SJSA1 (cell line): ENCODE data around the gene CAV3. TPM values are rescaled to one million over a fixed set of nuclear protein-coding genes. Genes with fewer than 3 reads are reported as not detected.
"Not testable (repeated sequence)": the region's sequence is repeated elsewhere in the genome, so short reads cannot be mapped to it uniquely, and the experiment has no call there.

Experiments used
- DNase-seq, 2 experiments: peaks; one replicate each; pipeline ENCODE4 v3.0.0-alpha.2; 2015 to 2020; ENCODE audit warnings: low spot score in 2 of 2, low read depth in 1 of 2
- H3K27ac ChIP-seq: fragments of 250-450 bp; sonication (Bioruptor Pico); 2 replicates; pipeline ENCODE4 v1.5.1; 2020; ENCODE audit warnings: mild to moderate bottlenecking, moderate library complexity
- H3K27me3 ChIP-seq: fragments of 250-450 bp; sonication (Bioruptor Pico); replicated peaks from 2 replicates; pipeline ENCODE4 v1.5.1; 2020; ENCODE audit warnings: mild to moderate bottlenecking, moderate library complexity
- H3K36me3 ChIP-seq: fragments of 250-450 bp; sonication (Bioruptor Pico); 2 replicates; pipeline ENCODE4 v1.5.1; 2020; ENCODE audit warnings: mild to moderate bottlenecking
- H3K4me1 ChIP-seq: fragments of 250-450 bp; sonication (Bioruptor Pico); replicated peaks from 2 replicates; pipeline ENCODE4 v1.6.1; 2021; ENCODE audit warnings: mild to moderate bottlenecking
- H3K4me3 ChIP-seq: fragments of 250-450 bp; sonication (Bioruptor Pico); 2 replicates; pipeline ENCODE4 v1.5.1; 2020; ENCODE audit warnings: mild to moderate bottlenecking
- H3K9me3 ChIP-seq: fragments of 250-450 bp; sonication (Bioruptor Pico); replicated peaks from 2 replicates; pipeline ENCODE4 v1.5.1; 2020; ENCODE audit warnings: mild to moderate bottlenecking
- total RNA-seq: library from RNA; depleted of rRNA; stranded (reverse); fragments of >200 nt; shearing (Covaris generic); gene quantifications from 2 replicates; pipeline ENCODE4 v1.2.3, GENCODE V29; 2014; rRNA removed

Gene CAV3
- not detected in 2 replicates for total RNA-seq

DNA sequence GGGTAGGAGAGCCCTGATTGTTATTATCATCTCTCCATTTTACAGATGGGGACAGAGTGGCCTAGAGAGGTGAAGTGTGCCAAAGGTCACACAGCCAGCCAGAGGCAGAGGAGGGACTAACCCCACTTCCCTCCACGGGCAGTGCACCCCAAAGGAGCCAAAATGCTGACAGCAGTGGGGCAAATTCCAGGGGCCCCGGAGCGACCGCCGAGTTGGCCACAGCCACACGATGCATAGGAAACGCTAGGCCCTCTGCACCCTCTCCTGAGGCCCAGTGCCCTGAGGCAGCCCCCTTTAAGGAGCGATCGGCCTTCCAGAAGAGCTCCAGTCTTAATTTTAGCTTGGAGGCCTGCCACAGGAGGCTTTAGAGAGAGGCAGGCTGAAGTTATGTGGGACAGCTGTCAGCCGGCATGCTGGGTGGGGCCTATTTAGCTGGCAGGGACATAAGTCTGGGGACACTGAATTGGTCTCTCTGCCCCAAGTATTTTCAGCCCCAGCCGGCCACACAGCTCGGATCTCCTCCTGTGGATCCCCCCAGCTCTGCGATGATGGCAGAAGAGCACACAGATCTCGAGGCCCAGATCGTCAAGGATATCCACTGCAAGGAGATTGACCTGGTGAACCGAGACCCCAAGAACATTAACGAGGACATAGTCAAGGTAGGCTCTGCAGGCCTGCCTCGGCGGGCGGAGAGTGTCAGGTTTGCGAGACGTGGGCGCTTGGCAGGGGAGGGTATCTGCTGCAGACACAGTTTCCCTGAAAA is at the start of gene CAV3:
TSS of gene CAV3 (plus strand) at position 471 of the 763 bp plus-strand sequence. CDS start at position 546, 75 bp downstream.
- no peak for DNase-seq
- no peak within 1 kb of the TSS for H3K4me3 ChIP-seq
- no peak within 1 kb of the TSS for H3K27ac ChIP-seq

DNA sequence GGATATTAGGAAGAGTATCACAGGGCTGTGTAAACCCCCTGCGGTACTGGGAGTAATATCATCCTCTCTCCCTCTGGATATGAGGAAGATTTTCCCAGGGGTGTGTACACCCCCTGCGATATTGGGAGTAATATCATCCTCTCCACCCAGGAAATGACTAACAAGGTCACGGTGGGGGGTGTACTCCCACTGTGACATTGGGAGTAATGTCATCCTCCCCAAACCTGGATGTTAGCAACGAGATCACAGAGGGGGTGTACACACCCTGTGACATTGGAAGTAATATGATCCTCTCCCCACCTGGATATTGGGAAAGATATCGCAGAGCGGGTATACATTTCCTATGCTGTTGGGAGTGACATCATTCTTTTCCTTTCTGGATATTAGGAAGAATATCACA is 48.6 kb upstream of the CAV3 start:
- H3K27me3 ChIP-seq, DNase-seq, H3K27ac ChIP-seq: not testable (repeated sequence)

More for the DNA sequence above, at the start of gene CAV3:
- no peaks in the 10 kb centered on the region for H3K27me3 ChIP-seq
- no peaks in the 10 kb centered on the region for H3K9me3 ChIP-seq
- no peaks in the 10 kb centered on the region for H3K36me3 ChIP-seq
- no peaks in the 10 kb centered on the region for H3K4me1 ChIP-seq

DNA sequence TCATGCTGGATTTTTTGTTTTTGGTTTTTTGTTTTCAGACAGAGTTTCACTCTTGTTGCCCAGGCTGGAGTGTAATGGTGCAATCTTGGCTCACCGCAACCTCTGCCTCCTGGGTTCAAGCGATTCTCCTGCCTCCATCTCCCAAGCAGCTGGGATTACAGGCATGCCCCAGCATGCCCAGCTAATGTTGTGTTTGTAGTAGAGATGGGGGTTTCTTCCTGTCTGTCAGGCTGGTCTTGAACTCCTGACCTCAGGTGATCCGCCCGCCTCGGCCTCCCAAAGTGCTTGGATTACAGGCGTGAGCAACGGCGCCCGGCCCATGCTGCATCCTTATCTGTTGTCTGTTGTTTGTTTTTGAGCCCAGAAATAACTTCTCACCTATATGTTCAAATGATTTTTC is 42.3 kb upstream of the CAV3 start:
- H3K4me1 ChIP-seq, H3K4me3 ChIP-seq, H3K36me3 ChIP-seq, H3K27me3 ChIP-seq, H3K27ac ChIP-seq, H3K9me3 ChIP-seq, DNase-seq: not testable (repeated sequence)

More for the DNA sequence above, 48.6 kb upstream of the CAV3 start:
- not testable (repeated sequence) for H3K4me3 ChIP-seq, H3K36me3 ChIP-seq, H3K4me1 ChIP-seq, H3K9me3 ChIP-seq

DNA sequence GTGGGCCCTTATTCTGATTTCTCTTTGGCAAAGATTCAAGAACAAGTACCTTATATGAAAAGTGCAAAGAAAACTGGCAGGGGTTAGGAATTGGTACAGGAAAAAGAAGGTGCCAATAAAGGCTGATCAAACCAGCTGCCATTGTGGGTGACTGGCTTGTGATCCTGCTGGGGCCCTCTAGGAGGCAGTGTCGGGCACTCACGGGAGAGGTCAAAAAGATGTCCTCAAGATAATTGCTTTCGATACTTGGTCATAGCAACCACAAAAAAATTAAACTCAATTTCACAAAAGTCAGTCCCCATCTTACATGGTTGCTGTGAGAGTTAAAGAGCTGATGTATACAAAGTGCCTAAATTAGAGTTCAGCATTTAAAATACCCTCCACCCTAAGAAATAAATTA is 31.0 kb upstream of the CAV3 start:
- Histone ChIP-seq H3K9me3 (no peaks in the 10 kb centered on the region), H3K36me3 (no peaks in the 10 kb centered on the region)
- no peak for DNase-seq

DNA sequence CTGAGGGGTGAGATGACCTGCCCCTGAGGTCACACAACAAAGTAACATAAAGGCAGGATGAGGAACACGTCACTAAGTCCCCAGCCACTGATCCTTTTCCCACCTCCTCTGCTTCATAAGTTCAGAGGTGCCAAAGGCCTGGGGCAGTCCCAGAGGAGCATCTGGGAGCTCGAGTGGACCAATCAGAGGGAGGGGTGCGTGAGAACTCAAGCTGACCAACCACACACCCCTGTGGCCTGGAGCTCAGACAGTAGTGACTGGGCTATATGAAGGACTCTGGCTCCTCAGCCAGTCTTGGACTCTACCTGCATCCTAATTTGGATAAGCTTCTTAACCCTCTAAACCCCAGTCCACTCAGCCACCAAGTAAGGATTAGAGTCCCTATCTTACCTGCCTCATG is 28.0 kb upstream of the CAV3 start:
- no peaks in the 10 kb centered on the region for H3K9me3 ChIP-seq
- H3K27ac ChIP-seq = no peak overlapping the region
- no peaks in the 10 kb centered on the region for H3K4me1 ChIP-seq
- DNase-seq = no peak
- H3K27me3 ChIP-seq = no peaks in the 10 kb centered on the region
- no peaks in the 10 kb centered on the region for H3K36me3 ChIP-seq
- no peak overlapping the region for H3K4me3 ChIP-seq

More for the DNA sequence above, 31.0 kb upstream of the CAV3 start:
- H3K27me3 ChIP-seq = no peaks in the 10 kb centered on the region
- H3K4me3 ChIP-seq = no peak overlapping the region
- no peak overlapping the region for H3K27ac ChIP-seq
- H3K4me1 ChIP-seq = no peaks in the 10 kb centered on the region

DNA sequence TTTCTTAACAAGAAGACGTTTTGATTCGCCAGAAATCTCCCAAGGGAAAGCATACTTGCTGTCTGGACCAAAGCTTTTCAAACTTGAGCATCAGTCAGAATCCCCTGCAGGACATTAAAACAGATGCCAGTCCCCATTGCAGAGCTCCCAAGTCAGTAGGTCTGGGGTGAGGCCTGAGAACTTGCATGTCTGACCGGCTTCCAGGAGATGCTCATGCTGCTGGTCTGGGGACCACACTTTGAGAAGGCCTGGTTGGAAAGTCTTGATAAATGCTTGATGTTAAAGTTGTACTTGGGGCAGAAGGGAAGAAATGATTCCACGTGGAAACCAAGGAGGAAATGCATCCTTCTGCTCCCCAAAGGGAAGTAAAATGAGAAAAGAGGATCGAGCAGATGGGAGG is 24.3 kb upstream of the CAV3 start:
- Histone ChIP-seq H3K27ac (no peak overlapping the region), H3K4me1 (peaks cover 10% of the 10 kb centered on the region), H3K4me3 (no peak overlapping the region), H3K9me3 (no peaks in the 10 kb centered on the region), H3K36me3 (no peaks in the 10 kb centered on the region), H3K27me3 (no peaks in the 10 kb centered on the region)
- no peak for DNase-seq

DNA sequence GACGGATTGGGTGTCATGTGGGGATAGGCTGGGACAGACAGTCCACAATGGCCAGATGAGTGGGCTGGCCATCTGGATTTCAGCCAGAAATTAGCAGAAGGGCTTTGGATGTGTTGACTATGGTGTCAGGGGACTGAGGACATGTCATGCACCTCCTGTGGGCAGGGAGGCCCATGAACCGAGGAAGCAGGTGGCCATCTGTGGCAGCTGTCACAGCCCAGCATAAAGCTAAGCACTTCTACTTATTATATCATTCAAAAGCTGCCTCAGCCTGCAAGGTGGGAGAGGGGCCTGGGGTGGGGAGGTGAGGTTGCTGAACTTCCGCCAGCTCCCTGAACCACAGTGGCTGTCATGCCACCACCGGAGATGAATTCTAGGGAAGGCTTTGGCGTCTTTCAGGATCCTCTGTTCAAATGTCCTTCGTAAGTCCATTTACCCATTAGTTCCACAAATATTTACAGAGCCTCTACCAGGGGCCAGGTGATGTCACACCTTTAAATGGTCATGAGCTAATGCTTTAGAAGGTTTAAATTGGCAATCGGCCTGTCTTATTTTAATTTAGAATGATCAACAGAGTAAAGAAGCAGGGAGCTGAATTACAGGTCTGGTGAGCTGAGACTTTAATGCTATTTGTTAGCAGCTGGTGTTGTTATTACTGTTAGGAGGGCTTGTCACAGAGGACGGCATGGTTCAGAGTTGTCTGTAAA is 23.6 kb upstream of the CAV3 start:
- Histone ChIP-seq H3K9me3 (no peaks in the 10 kb centered on the region), H3K27me3 (no peaks in the 10 kb centered on the region)

DNA sequence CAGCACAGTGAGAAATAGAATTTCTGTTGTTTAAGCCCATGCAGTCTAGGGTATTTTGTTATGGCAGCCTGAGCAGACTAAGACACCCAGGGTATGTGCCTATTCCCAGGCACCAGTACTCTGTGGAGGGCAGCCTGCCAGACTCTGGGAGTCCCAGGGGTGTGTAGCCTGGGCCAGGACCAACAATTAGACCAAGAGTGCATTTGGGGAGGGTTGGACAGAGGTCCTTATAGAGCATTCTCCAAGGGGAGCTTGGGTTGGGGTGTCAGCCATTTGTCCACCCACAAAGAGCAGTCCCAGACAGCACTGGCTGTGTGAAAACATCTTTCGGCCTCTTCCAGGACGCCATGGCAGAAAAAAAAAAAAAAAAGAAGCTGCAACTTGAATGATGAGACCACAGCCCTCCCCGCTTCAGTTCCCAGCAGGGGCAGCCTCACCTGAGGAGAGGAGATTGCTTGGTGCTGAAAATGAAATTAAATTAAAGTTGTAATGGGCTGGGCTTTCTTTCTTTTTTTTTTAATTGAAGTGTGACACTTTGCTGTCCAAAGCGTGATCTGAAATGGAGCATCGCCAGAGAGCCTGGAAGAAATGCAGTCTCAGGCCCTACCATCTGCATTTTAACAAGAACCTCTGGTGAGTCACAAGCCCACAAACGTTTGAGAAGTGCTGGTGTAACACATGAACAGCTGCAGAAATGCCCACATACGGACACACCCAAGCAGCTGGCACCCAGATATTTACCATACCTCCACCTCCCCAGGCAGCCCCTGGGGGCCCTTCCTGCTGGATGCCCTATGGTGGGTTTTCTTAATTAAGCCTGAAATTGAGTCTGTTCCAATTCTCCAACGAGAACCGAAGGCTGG is 21.3 kb upstream of the CAV3 start:
- no peaks in the 10 kb centered on the region for H3K36me3 ChIP-seq
- H3K27ac ChIP-seq = no peak overlapping the region
- H3K9me3 ChIP-seq = no peaks in the 10 kb centered on the region
- H3K4me1 ChIP-seq = peaks cover 10% of the 10 kb centered on the region
- peak in 1 of 2 experiments; percentile 11 for DNase-seq
- H3K27me3 ChIP-seq = no peaks in the 10 kb centered on the region
- H3K4me3 ChIP-seq = no peak overlapping the region

More for the DNA sequence above, 23.6 kb upstream of the CAV3 start:
- DNase-seq = no peak
- Histone ChIP-seq H3K27ac (no peak overlapping the region), H3K36me3 (no peaks in the 10 kb centered on the region), H3K4me1 (peaks cover 10% of the 10 kb centered on the region), H3K4me3 (no peak overlapping the region)

DNA sequence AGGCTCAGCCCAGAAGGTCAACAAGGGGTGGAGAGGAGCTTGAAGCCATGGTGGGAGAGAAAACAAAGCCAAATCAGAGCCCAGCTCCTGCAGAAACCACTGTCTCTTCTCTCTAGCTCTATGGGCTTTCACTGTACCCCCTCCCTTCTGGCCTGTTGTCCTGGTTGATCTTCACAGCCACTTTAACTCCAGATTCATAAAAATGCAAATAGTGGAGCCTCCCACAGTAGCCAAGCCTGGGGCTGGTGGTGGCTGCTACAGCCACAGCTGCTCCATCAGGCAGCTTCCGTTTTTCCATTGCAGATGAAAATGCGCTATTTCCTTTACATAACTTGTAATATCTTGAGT is 20.7 kb upstream of the CAV3 start:
- no peak overlapping the region for H3K4me3 ChIP-seq
- DNase-seq = no peak

DNA sequence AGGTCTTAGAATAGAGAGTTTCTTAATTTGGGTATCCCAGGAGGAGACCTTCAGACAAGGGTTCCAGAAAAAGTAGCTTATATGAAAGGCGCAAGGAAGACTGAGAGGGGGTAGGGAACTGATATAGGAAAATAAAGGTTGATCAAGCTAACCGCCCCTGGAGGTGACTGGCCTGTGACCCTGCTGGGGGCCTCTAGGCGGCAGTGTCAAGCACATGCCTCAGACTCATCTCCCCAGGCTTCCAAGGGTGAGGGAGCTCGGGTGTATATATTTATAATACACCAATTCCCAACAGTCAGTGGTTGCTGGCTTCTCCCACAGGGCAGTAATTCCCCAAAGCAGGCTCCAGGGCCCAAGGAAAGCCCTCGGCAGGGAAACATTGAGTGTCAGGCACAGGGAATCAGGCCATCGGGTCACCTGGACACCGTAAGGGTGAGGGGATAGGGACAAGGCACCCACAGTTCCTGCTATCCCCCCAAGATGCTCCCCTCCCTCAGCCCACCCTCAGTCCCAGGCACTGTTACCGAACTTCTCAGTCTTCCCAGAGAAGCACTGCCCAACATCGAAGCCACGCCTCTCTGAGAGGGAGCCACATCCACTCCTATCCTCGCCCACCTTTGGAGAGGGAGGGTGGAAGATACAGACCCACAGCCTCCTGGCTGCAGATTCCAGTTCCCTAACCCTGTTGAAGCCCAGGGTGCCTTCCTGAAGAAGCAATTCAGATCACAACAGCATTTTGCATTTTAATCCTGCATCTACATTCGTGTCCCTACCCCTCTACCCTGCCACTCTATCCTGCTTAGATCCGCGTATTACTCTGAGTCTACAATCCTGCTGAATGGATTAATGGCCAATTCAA is 19.5 kb upstream of the CAV3 start:
- DNase-seq = no peak
- no peaks in the 10 kb centered on the region for H3K36me3 ChIP-seq
- H3K9me3 ChIP-seq = no peaks in the 10 kb centered on the region
- no peaks in the 10 kb centered on the region for H3K27me3 ChIP-seq
- H3K4me1 ChIP-seq = peaks cover 10% of the 10 kb centered on the region
- no peak overlapping the region for H3K4me3 ChIP-seq
- no peak overlapping the region for H3K27ac ChIP-seq

More for the DNA sequence above, 20.7 kb upstream of the CAV3 start:
- Histone ChIP-seq H3K9me3 (no peaks in the 10 kb centered on the region), H3K27ac (no peak overlapping the region), H3K36me3 (no peaks in the 10 kb centered on the region), H3K27me3 (no peaks in the 10 kb centered on the region), H3K4me1 (peaks cover 10% of the 10 kb centered on the region)

DNA sequence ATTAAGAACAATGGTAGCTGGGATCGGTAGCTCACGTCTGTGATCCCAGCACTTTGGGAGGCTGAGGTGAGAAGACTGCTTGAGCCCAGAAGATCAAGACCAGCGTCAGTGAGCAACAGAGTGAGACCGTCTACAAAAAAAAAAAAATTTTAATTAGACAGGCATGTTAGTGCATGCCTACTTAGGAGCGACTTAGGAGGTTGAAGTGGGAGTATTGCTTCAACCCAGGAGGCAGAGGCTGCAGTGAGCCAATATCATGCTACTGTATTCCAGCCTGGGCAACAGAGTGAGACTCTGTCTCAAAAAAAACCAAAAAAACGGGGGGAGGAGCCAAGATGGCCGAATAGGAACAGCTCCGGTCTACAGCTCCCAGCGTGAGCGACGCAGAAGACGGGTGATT is 17.8 kb upstream of the CAV3 start:
- not testable (repeated sequence) for H3K36me3 ChIP-seq, DNase-seq, H3K4me3 ChIP-seq, H3K9me3 ChIP-seq, H3K27me3 ChIP-seq, H3K27ac ChIP-seq
- H3K4me1 ChIP-seq = peaks cover 10% of the 10 kb centered on the region

DNA sequence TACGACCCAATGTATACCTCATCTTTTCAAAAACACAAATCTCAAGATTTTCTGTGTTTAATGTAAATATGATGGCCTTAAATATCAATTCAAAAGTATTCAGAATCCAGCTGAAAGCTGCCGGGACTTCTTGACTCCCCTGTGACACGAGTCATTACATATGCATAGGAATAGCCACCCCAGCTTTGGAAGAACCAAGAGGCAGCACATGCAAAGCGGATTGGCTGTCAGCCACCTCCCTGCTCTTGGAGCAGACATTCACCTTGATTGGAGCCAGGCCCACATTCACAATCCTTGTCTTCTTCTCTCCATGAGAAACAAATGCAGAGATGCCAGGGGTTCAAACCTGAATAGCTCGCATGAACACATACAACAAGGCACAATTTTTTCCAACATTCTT is 10.8 kb upstream of the CAV3 start:
- 0 out of 2 replicates have a peak, but pooled peaks cover 4% of the 10 kb centered on the region for H3K9me3 ChIP-seq
- H3K27me3 ChIP-seq = no peaks in the 10 kb centered on the region
- H3K27ac ChIP-seq = no peak overlapping the region
- no peak overlapping the region for H3K4me3 ChIP-seq
- H3K36me3 ChIP-seq = no peaks in the 10 kb centered on the region
- DNase-seq = no peak
- 0 out of 2 replicates have a peak, but pooled peaks cover 3% of the 10 kb centered on the region for H3K4me1 ChIP-seq

DNA sequence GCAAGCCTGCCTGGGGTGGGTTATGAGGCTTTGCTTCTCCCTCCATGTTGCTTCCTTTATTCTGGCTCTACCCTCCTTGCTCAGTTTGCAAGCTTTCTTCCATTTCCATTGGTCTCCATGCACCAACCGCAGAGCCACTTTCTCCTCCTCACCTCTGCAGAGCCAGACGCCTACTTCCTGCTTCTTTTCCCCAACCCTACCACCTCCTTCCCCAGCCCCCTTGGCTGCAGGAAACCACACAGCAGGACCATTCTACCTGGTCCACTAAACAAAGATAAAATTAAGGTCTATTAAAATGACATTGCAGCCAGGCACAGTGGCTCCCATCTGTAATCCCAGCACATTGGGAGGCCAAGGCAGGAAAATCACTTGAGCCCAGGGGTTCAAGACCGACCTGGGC is 10.0 kb upstream of the CAV3 start:
- Histone ChIP-seq H3K4me1 (0 out of 2 replicates have a peak, but pooled peaks cover 3% of the 10 kb centered on the region), H3K36me3 (no peaks in the 10 kb centered on the region), H3K27me3 (no peaks in the 10 kb centered on the region), H3K4me3 (no peak overlapping the region), H3K27ac (no peak overlapping the region), H3K9me3 (0 out of 2 replicates have a peak, but pooled peaks cover 4% of the 10 kb centered on the region)
- DNase-seq = no peak
